A549 (cell line): ENCODE data around the gene REXO5.

Source experiments
- BHLHE40 ChIP-seq: IDR thresholded peaks from 2 replicates; pipeline ENCODE4 v1.6.1; 2012; ENCODE audit warnings: low read depth, low read length, inconsistent platforms
- CEBPB ChIP-seq, 2 experiments: fragments of >200 bp in 1 of 2; sonication (Bioruptor Twin) in 1 of 2; formaldehyde crosslinking in 1 of 2; IDR thresholded peaks; 2 replicates each; pipeline ENCODE4 v1.6.1; 2012 to 2016
- CHD4 ChIP-seq: fragments of 200-600 bp; sonication (generic); IDR thresholded peaks from 2 replicates; pipeline ENCODE4 v1.6.1; 2016; ENCODE audit warnings: antibody characterized with exemption, mild to moderate bottlenecking, borderline replicate concordance
- E2F6 ChIP-seq: IDR thresholded peaks from 2 replicates; pipeline ENCODE4 v1.6.1; 2012; ENCODE audit warnings: low read depth, borderline replicate concordance
- ELK1 ChIP-seq: fragments of 150-350 bp; IDR thresholded peaks from 2 replicates; pipeline ENCODE4 v1.6.1; 2014; ENCODE audit warnings: low read depth, mild to moderate bottlenecking, low read length
- EP300 ChIP-seq, 2 experiments: fragments of >200 bp; sonication (Bioruptor Twin); formaldehyde crosslinking; IDR thresholded peaks; 2 replicates in 1 of 2; 3 replicates in 1 of 2; pipeline ENCODE4 v1.6.1; 2016 to 2017
- JUN ChIP-seq, 2 experiments: fragments of >200 bp; sonication (Bioruptor Twin); formaldehyde crosslinking; IDR thresholded peaks; 2 replicates in 1 of 2; 3 replicates in 1 of 2; pipeline ENCODE4 v1.6.1; 2016 to 2017
- NFE2L2 ChIP-seq: fragments of 150-350 bp; conservative IDR thresholded peaks from 2 replicates; pipeline ENCODE4 v1.6.1; 2014; ENCODE audit warnings: low read length
- PBX3 ChIP-seq: IDR thresholded peaks from 2 replicates; pipeline ENCODE4 v1.6.1; 2012
- POLR2A ChIP-seq: IDR thresholded peaks from 2 replicates; pipeline ENCODE4 v1.6.1; 2012; ENCODE audit warnings: mild to moderate bottlenecking, low read length
- RAD21 ChIP-seq, 2 experiments: fragments of >200 bp in 1 of 2; sonication (Bioruptor Twin) in 1 of 2; formaldehyde crosslinking in 1 of 2; IDR thresholded peaks in 1 of 2; conservative IDR thresholded peaks in 1 of 2; 2 replicates in 1 of 2; 3 replicates in 1 of 2; pipeline ENCODE4 v1.6.1; 2012 to 2018; ENCODE audit warnings: inconsistent platforms in 1 of 2
- TF ChIP-seq, protein P1 (sequence below): fragments of >200 bp; sonication (Bioruptor Twin); formaldehyde crosslinking; IDR thresholded peaks from 3 replicates; pipeline ENCODE4 v1.5.1; 2016

- TF ChIP-seq NFE2L2: no peak
- TF ChIP-seq JUN (IDR thresholded peaks at IDR 0.05): no peak
- TF ChIP-seq, protein P1, sequence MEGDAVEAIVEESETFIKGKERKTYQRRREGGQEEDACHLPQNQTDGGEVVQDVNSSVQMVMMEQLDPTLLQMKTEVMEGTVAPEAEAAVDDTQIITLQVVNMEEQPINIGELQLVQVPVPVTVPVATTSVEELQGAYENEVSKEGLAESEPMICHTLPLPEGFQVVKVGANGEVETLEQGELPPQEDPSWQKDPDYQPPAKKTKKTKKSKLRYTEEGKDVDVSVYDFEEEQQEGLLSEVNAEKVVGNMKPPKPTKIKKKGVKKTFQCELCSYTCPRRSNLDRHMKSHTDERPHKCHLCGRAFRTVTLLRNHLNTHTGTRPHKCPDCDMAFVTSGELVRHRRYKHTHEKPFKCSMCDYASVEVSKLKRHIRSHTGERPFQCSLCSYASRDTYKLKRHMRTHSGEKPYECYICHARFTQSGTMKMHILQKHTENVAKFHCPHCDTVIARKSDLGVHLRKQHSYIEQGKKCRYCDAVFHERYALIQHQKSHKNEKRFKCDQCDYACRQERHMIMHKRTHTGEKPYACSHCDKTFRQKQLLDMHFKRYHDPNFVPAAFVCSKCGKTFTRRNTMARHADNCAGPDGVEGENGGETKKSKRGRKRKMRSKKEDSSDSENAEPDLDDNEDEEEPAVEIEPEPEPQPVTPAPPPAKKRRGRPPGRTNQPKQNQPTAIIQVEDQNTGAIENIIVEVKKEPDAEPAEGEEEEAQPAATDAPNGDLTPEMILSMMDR: no peak
- TF ChIP-seq CEBPB (IDR thresholded peaks at IDR 0.05): no peak
- TF ChIP-seq ELK1: no peak
- no peak for TF ChIP-seq RAD21 (conservative IDR thresholded peaks at IDR 0.05 in 1 of 2, IDR thresholded peaks at IDR 0.05 in 1 of 2)
- no peak for TF ChIP-seq EP300 (IDR thresholded peaks at IDR 0.05)
- no peak for TF ChIP-seq PBX3
- no peak for TF ChIP-seq E2F6
- no peak for TF ChIP-seq CHD4
- TF ChIP-seq POLR2A: no peak
- no peak for TF ChIP-seq BHLHE40
Observed at GRCh38 chr16:20844054-20844453, 37.7 kb downstream of the REXO5 start.
